HUDEP-2 (cell line): ENCODE results near the gene TBK1.
"Not testable (repeated sequence)": the region's sequence is repeated elsewhere in the genome, so short reads cannot be mapped to it uniquely, and the experiment has no call there.

ENCODE experiments used
- DNase-seq, 76 experiments: peaks; one replicate each; lab custom pipeline; 2025; ENCODE audit not compliant: unreplicated experiment in 76 of 76; lab: John Stamatoyannopoulos, UW

TBK1 gene

DNA sequence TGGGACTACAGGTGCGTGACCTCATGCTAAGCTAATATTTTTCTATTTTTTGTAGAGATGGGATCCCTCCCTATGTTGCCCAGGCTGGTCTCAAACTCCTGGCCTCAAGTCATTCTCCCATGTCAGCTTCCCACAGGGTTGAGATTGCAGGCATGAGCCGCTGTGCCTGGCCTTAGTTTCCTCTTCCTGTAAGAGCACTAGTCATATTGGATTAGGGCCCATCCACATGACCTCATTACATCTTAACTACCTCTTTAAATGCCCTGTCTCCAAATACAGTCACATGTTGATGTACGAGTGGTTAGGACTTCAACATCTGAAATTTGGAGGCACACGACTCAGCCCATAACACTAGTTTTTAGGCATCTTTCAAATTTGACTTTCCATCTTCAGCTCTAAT lies 86.2 kb downstream of the TBK1 start:
- no peak for DNase-seq

DNA sequence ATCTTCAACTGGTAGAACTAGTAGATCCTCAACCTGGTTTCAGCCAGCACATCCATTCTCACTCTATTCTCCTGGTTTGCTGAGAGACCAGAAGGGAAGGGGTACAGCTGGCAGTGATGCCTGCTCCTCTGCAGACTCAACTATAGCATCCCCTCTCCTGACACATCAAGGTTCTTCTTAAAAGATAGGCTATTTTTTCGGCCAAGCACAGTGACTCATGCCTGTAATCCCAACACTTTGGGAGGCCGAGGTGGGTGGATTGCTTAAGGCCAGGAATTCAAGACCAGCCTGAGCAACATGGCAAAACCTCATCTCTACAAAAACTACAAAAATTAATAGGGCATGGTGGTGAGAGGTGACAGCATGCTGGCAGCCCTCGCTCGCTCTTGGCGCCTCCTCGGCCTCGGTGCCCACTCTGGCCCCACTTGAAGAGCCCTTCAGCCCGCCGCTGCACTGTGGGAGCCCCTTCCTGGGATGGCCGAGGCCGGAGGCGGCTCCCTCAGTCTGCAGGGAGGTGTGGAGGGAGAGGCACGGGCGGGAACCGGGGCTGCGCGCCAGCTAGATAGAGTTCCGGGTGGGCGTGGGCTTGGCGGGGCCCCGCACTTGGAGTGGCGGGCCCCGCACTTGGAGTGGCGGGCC lies 90.6 kb downstream of the TBK1 start:
- not testable (repeated sequence) for DNase-seq

DNA sequence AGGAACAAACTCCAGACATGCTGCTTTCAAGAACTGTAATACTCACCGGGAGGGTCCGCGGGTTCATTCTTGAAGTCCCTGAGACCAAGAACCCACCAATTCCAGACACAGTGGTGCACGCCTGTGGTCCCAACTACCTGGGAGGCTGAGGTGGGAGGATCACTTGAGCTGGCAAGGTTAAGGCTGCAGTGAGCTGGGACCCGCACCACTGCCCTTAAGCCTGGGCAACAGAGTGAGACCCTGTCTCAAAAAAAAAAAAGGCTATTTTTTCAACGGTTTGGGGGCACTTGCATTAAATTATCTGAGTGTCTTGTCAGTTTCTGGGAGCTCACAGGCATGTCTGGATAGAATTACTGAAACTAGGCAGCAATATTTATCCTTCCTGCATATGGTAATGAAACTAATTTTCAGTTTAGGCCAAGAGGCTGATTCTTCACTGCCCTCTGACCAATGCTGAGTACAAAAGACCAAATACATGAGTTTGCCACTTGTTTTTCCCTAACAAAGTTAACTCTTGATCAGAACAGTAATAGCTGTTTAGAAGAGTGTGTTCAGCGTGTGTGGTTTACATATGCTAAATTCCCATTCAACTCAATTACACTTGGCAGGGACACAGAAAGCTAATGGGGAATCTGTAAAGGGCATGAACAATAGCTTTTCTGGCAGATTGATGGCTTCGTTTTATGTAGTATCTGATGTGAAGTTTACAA lies 92.6 kb downstream of the TBK1 start:
- no peak for DNase-seq

DNA sequence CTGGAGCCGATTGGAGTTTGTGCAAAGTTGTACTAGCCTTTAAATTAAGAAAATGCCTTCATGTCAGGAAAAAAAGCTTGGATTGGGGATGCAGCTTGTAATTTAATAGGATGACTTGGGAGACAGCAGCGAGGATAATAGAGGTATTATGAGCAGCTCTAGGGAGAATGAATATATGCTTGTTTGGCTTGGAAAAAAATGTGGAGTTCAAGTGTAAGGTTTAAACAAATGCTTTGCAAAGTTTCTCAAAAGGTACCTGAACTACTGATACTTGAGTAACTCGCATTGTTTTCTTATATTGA lies 93.1 kb downstream of the TBK1 start:
- no peak for DNase-seq

DNA sequence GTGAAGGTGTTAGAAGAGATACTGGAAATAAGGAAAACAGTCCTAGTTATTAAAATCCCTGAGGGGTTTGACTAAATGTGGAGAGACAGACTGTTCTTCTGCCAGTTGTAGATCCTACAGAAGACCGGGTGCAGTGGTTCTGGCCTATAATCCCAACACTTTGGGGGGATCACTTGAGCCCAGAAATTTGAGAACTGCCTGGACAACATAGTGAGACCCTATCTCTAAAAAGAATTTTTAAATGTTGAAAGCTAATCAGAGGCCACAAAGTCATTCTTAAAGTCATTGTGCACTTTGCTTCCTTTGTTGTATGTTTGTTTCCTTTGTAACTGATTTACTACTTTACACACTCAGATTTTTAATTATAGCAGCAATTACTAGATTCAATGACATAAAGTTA lies 97.2 kb downstream of the TBK1 start:
- no peak for DNase-seq

DNA sequence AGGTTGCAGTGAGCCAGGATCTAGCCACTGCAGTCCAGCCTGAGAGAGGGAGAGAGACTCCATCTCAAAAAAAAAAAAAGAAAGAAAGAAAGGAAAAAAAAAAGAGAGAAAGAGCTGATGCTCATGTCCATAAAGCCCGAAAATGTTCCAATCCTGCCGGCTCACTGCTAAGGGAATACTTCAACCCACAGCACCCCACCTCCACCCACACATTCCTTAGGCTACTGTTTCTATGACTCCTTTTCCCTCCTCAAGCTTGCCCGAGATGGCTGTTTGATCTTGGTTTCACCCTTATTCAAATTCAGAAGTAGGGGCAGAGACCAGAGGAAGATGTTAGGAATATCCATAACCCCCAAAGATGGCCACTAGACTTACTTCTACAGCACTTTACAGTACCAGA lies 98.8 kb downstream of the TBK1 start:
- DNase-seq: no peak

DNA sequence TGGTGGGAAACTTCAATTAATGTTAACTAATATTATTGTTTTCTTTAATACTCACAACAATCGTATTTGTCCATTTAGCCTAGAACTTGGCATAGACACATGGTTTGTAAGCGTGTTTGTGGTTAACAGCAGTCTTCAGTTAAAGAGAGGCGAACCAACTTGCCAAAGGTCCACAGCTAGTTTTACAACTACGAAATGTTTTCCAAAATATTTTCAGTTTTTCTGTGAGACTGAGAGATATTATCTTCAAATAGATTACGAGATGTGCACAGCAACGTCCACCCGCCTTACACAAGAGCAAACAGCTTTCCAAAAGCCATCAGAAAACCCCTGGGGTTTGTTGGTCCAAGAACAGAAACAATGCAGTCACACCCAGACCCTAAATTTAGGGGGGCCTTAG lies 99.8 kb downstream of the TBK1 start:
- DNase-seq: no peak
